Pancreas (tissue), 10 donors: Measurements from ENCODE around the gene GAREM2. TPM values are rescaled to one million over a fixed set of nuclear protein-coding genes. Genes with fewer than 3 reads are reported as not detected.

Experiments
- ATAC-seq, 4 donors: fragments of 200-7000 bp; cut with Tn5 transposase; one replicate each; pipeline versions ENCODE4 v1.8.0 to v1.9.1; 2020; ENCODE audit warnings: mild to moderate bottlenecking in 4 of 4, moderate library complexity in 4 of 4
- DNase-seq, 6 donors: peaks; one replicate each; pipeline ENCODE4 v3.0.0-alpha.2; 2020
- FAIRE-seq: peaks from 2 replicates; lab custom pipeline; 2012; peaks lifted over from hg19 to GRCh38; lab: Jason Lieb, UNC
- H3K27ac ChIP-seq, 4 donors: fragments of 200-600 bp; sonication (generic); 1 replicate in 3 of 4; 2 replicates in 1 of 4; pipeline versions ENCODE4 v1.5.0 to v1.8.0; 2020
- H3K27me3 ChIP-seq, 4 donors: fragments of 200-600 bp; one replicate each; pipeline ENCODE4 v1.8.0; 2021
- H3K36me3 ChIP-seq, 3 donors: fragments of 200-600 bp; sonication (generic) in 1 of 3; one replicate each; pipeline versions ENCODE4 v1.5.0 to v1.8.0; 2020 to 2021
- H3K4me1 ChIP-seq, 3 donors: fragments of 200-600 bp; one replicate each; pipeline ENCODE4 v1.8.0; 2021
- H3K4me3 ChIP-seq, 4 donors: fragments of 200-600 bp; sonication (generic) in 2 of 4; one replicate each; pipeline versions ENCODE4 v1.5.0 to v1.8.0; 2020 to 2021
- H3K9me3 ChIP-seq, 4 donors: fragments of 200-600 bp; one replicate each; pipeline ENCODE4 v1.8.0; 2021
- whole genome bisulfite sequencing, 2 donors: extraction: QIAGEN DNeasy Blood & Tissue Kit; methylation state at CpG; one replicate each; pipeline ENCODE4 v1.1.7; 2013; 5-methylcytosine and 5-hydroxymethylcytosine counted together
- intact Hi-C, 3 donors: fragments of 100-400 bp; cut with DNase I; formaldehyde crosslinking; loops; one replicate each; pipeline versions ENCODE4 v1.11.1 to v1.14.2; 2022
- polyA plus RNA-seq, 2 donors: library from polyadenylated mRNA; stranded (reverse); fragments of 200-250 nt; gene quantifications; one replicate each; pipeline ENCODE4 v1.2.3, GENCODE V29; 2013
- total RNA-seq, 6 donors: library from RNA; stranded (reverse); fragmentation: NEBNext Ultra II Directional in 4 of 6; extraction: Animal tissue kit (Norgen Biotek cat#: 25700) in 4 of 6; gene quantifications; one replicate each; pipeline versions ENCODE4 v1.2.1 to v1.2.4, GENCODE V29; 2021 to 2023
- TF ChIP-seq, protein P1 (sequence below), 4 donors: fragments of 200-600 bp; sonication (generic) in 3 of 4; IDR thresholded peaks; one replicate each; pipeline versions ENCODE4 v1.5.0 to v1.8.0; 2021; ENCODE audit warnings: antibody characterized with exemption in 4 of 4
- donor health status: healthy with polysubstance abuse.
- donor health status: DM: no; HTN: no; CAD: no; lungs with moderate emphysema.
- donor health status: DM: no; HTN: no; CAD: no.
- donor health status: control.
- donor health status: control.
- donor health status: Bipolar disorder and iron deficiency.
- donor health status: DM: yes; HTN: yes; CAD: no.
- donor health status: DM: no; HTN: no; CAD: no.
- donor health status: DM: no; HTN: no; CAD: no.
- donor health status: DM: yes; HTN: yes; CAD: no.

The GAREM2 gene
- total and polyA plus RNA-seq, 8 donors, result 1.1 to 4.0 (median 2.1) TPM

DNA sequence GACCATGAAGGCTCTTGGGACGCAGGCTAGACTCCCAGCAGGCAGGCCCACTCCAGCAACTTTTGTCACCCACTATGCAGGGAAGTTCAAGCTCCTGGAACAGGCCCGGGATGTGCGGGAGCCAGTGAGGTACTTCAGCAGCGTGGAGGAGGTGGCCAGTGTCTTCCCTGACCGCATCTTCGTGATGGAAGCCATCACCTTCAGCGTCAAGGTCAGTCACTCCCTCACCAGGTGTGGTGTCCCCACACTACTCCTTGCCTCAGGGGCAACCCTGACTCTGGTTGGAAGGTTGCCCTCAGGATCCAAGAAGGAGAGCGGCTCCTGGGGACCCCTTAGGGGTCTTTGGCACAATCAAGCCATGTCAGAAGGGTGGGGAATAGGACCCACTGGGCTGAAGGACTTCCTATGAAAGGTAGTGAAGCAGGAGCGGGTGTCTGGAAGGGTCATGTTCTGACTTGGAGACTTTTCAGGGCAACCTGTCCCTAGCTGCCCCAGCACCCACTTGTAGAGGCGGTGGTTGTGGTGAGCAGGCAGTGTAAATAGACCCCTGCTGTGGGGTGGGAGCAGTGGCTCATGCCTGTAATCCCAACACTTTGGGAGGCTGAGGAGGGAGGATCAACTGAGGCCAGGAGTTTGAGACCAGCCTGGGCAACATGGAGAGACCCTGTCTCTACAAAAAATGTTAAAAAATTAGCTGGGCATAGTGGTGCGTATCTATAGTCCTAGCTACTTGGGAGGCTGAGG, 10.2 kb downstream of the GAREM2 start:
- intact Hi-C loops, result no loop called here
- no peak for FAIRE-seq
- 94 to 99% methylated on average over 11 of the region's 11 CpGs for WGBS, 2 donors
- Histone ChIP-seq H3K9me3 (no peaks in the 10 kb centered on the region), H3K27ac (no peak overlapping the region), H3K4me3 (no peak overlapping the region), H3K27me3 (no peaks in the 10 kb centered on the region), H3K36me3 (no peaks in the 10 kb centered on the region), H3K4me1 (peaks cover 0 to 3% (median 0%) of the 10 kb centered on the region in 3 donors)
- ATAC-seq, result no peak
- TF ChIP-seq, protein P1, sequence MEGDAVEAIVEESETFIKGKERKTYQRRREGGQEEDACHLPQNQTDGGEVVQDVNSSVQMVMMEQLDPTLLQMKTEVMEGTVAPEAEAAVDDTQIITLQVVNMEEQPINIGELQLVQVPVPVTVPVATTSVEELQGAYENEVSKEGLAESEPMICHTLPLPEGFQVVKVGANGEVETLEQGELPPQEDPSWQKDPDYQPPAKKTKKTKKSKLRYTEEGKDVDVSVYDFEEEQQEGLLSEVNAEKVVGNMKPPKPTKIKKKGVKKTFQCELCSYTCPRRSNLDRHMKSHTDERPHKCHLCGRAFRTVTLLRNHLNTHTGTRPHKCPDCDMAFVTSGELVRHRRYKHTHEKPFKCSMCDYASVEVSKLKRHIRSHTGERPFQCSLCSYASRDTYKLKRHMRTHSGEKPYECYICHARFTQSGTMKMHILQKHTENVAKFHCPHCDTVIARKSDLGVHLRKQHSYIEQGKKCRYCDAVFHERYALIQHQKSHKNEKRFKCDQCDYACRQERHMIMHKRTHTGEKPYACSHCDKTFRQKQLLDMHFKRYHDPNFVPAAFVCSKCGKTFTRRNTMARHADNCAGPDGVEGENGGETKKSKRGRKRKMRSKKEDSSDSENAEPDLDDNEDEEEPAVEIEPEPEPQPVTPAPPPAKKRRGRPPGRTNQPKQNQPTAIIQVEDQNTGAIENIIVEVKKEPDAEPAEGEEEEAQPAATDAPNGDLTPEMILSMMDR (IDR thresholded peaks at IDR 0.05), result no peak
- DNase-seq, result no peak

DNA sequence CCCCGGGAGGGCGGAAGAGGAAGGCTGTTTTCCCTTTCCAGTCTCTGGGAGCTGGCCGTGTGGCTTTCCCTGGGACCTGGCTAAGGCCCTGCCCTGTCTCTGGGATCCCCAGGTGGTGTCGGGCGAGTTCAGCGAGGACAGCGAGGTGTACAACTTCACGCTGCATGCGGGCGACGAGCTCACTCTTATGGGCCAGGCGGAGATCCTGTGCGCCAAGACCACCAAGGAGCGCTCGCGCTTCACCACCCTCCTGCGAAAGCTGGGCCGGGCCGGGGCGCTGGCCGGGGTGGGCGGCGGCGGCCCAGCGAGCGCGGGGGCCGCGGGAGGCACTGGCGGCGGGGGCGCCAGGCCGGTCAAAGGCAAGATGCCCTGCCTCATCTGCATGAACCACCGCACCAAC, 11.2 kb downstream of the GAREM2 start:
- no peak overlapping the region for H3K27ac ChIP-seq
- H3K9me3 ChIP-seq, result no peaks in the 10 kb centered on the region
- ATAC-seq, result no peak
- DNase-seq, result peak in 2 of 6 donors; percentile 24 to 59
- H3K4me1 ChIP-seq, result peaks cover 0 to 3% (median 0%) of the 10 kb centered on the region in 3 donors
- no peaks in the 10 kb centered on the region for H3K27me3 ChIP-seq
- FAIRE-seq, result no peak
- 56 to 62% methylated on average over 33 to 34 of the region's 34 CpGs for whole genome bisulfite sequencing, 2 donors
- TF ChIP-seq, protein P1 (IDR thresholded peaks at IDR 0.05), result no peak
- intact Hi-C loops, result no loop called here
- H3K36me3 ChIP-seq, result no peaks in the 10 kb centered on the region
- H3K4me3 ChIP-seq, result peak overlapping the region; percentile 37 to 61 (median 50)

DNA sequence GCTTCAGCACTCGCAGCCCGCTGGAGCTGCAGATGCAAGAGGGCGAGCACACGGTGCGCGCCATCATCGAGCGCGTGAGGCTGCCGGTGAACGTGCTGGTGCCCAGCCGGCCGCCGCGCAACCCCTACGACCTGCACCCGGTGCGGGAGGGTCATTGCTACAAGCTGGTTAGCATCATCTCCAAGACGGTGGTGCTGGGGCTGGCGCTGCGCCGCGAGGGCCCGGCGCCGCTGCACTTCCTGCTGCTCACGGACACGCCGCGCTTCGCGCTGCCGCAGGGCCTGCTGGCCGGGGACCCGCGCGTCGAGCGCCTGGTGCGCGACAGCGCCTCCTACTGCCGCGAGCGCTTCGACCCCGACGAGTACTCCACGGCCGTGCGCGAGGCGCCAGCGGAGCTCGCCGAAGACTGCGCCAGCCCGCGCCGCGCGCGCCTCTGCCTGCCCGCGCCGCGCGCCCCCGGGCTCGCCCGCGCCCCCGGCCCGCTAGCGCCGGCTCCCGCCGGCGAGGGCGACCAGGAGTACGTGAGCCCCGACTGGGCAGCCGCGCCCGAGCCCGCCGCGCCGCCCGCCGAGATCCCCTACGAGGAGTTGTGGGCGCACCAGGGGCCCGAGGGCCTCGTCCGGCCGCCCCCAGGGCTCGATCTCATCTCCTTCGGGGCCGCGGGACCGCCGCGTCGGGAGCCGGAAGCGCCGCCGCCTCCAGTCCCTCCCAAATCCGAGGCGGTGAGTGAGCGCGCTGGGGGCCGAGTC, 11.8 kb downstream of the GAREM2 start:
- no peak overlapping the region for H3K27ac ChIP-seq
- peak; percentile 89 to 97 (median 93) for ATAC-seq
- 1 to 3% methylated on average over 31 to 114 of the region's 114 CpGs for WGBS, 2 donors
- H3K9me3 ChIP-seq, result no peaks in the 10 kb centered on the region
- TF ChIP-seq, protein P1 (IDR thresholded peaks at IDR 0.05), result peak; percentile 31 to 51 (median 42)
- no peaks in the 10 kb centered on the region for H3K27me3 ChIP-seq
- H3K4me1 ChIP-seq, result no peaks in the 10 kb centered on the region
- intact Hi-C loops, result no loop called here
- H3K4me3 ChIP-seq, result peak overlapping the region; percentile 37 to 61 (median 50)
- peak; percentile 80 to 96 (median 89) for DNase-seq
- H3K36me3 ChIP-seq, result no peaks in the 10 kb centered on the region
- no peak for FAIRE-seq

DNA sequence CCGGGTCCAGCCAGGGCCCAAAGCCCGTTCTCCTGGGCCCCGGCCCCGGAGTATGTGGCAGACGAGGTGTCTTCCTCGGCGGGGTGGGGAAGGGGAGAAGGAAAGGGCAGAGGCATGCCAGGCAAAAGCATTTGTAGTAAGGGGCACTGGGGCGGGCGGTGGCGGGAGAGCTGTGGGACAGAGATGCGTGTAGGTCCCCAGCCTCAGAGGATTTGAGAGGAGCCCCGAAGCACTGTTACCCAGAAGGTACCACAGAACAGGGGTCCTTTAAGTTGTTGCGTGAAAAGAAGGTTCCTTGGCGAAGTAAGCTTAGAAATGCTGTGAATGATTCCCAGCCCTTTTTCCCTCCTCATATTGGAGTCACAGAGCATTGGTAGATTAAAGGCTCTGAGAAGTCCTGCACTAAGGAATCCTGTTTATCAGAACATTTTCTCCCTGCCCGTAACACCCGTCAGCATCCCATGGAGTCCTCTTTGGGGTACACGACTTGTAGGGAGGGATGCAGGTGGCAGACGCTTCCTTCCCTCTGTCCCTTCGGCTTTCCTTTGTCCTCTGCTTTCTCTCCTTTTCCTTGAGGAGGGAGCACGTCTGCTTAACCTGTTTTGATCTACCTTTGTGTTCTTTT, 12.5 kb downstream of the GAREM2 start:
- H3K27ac ChIP-seq, result no peak overlapping the region
- peak in 1 of 6 donors; percentile 48 for DNase-seq
- no peak for ATAC-seq
- peak overlapping the region; percentile 20 to 61 (median 50) for H3K4me3 ChIP-seq
- intact Hi-C loops, result no loop called here
- WGBS, 2 donors, result 51 to 54% methylated on average over 20 of the region's 20 CpGs
- peaks cover 0 to 2% (median 0%) of the 10 kb centered on the region in 3 donors for H3K36me3 ChIP-seq
- TF ChIP-seq, protein P1 (IDR thresholded peaks at IDR 0.05), result no peak
- no peaks in the 10 kb centered on the region for H3K9me3 ChIP-seq
- H3K4me1 ChIP-seq, result no peaks in the 10 kb centered on the region
- no peaks in the 10 kb centered on the region for H3K27me3 ChIP-seq
- no peak for FAIRE-seq
